NCI-H1105 treated with DMSO at 0.1 percent for 48 hours (cell line): ENCODE measurements around the gene RNU6-1.

Source experiments
- DNase-seq: peaks from one replicate; lab custom pipeline; 2025; lab: John Stamatoyannopoulos, UW

The RNU6-1 gene

GRCh38 chr15:67801142-67801541 lies 38.7 kb downstream of the RNU6-1 start:
- DNase-seq = no peak

- no peak for DNase-seq
These were observed 40.0 kb downstream of the RNU6-1 start for GRCh38 chr15:67799801-67800205.

GRCh38 chr15:67796196-67797127 lies 43.4 kb downstream of the RNU6-1 start:
- no peak for DNase-seq

- no peak for DNase-seq
These were observed 44.8 kb downstream of the RNU6-1 start for GRCh38 chr15:67794832-67795574.

- DNase-seq = no peak
These were observed 47.4 kb downstream of the RNU6-1 start for GRCh38 chr15:67792250-67792942.

GRCh38 chr15:67790610-67791319 lies 49.1 kb downstream of the RNU6-1 start:
- peak; percentile 23 for DNase-seq
